ENCODE results near the gene AMBRA1.
"Not testable (repeated sequence)": the region's sequence is repeated elsewhere in the genome, so short reads cannot be mapped to it uniquely, and the experiment has no call there.

The AMBRA1 gene

GRCh38 chr11:46611526-46612304 is 17.9 kb upstream of the AMBRA1 start:
- no peak for DNase-seq

- no peak for DNase-seq
These were observed 15.6 kb upstream of the AMBRA1 start for GRCh38 chr11:46609386-46609785.

GRCh38 chr11:46607516-46607915 is 13.7 kb upstream of the AMBRA1 start:
- no peak for DNase-seq

- no peak for DNase-seq
These were observed 11.0 kb upstream of the AMBRA1 start for GRCh38 chr11:46604796-46605195.

- DNase-seq = no peak
These were observed 10.0 kb upstream of the AMBRA1 start for GRCh38 chr11:46603704-46604308.

GRCh38 chr11:46601129-46601528 is 7.3 kb upstream of the AMBRA1 start:
- no peak for DNase-seq

GRCh38 chr11:46600194-46600960 is 6.6 kb upstream of the AMBRA1 start:
- DNase-seq = no peak

GRCh38 chr11:46599340-46600193 is 5.7 kb upstream of the AMBRA1 start:
- DNase-seq = no peak

GRCh38 chr11:46597609-46598219 is 3.9 kb upstream of the AMBRA1 start:
- DNase-seq = no peak

GRCh38 chr11:46597155-46597554 is 3.3 kb upstream of the AMBRA1 start:
- no peak for DNase-seq

- no peak for DNase-seq
These were observed 962 bp upstream of the AMBRA1 start for GRCh38 chr11:46594785-46595184.

- DNase-seq = no peak
These were observed 514 bp upstream of the AMBRA1 start for GRCh38 chr11:46594374-46594700.

GRCh38 chr11:46590740-46591605 is 2.9 kb downstream of the AMBRA1 start:
- no peak for DNase-seq

- DNase-seq = no peak
These were observed 4.9 kb downstream of the AMBRA1 start for GRCh38 chr11:46588915-46589314.

- no peak for DNase-seq
These were observed 5.7 kb downstream of the AMBRA1 start for GRCh38 chr11:46588131-46588530.

- not testable (repeated sequence) for DNase-seq
These were observed 10.3 kb downstream of the AMBRA1 start for GRCh38 chr11:46583513-46583912.

GRCh38 chr11:46582588-46582987 is 11.2 kb downstream of the AMBRA1 start:
- DNase-seq = no peak

- no peak for DNase-seq
These were observed 16.8 kb downstream of the AMBRA1 start for GRCh38 chr11:46577058-46577457.

GRCh38 chr11:46574656-46575055 is 19.2 kb downstream of the AMBRA1 start:
- DNase-seq = no peak

GRCh38 chr11:46570790-46571398 is 22.9 kb downstream of the AMBRA1 start:
- no peak for DNase-seq

GRCh38 chr11:46565232-46565840 is 28.5 kb downstream of the AMBRA1 start:
- no peak for DNase-seq
